ENCODE data around the gene FBXW9. TPM values are rescaled to one million over a fixed set of nuclear protein-coding genes. Genes with fewer than 3 reads are reported as not detected.

FBXW9 gene
- total and polyA plus RNA-seq, 2 of the 13 experiments (the other 11 are each of a cell fraction or from before 2014, with no cell fraction given): 5.7 to 6.1 TPM

- TF ChIP-seq ZNF710 (CRISPR knock-in tag; IDR thresholded peaks at IDR 0.05; ENCODE audit: borderline replicate concordance): 0 out of 2 replicates have a peak, but pooled peaks have one; percentile 46
- TF ChIP-seq HOXA3 (CRISPR knock-in tag; IDR thresholded peaks at IDR 0.05): 0 out of 2 replicates have a peak, but pooled peaks have one; percentile 13
- TF ChIP-seq ZNF543 (CRISPR knock-in tag; IDR thresholded peaks at IDR 0.05): 0 out of 2 replicates have a peak, but pooled peaks have one; percentile 17
- TF ChIP-seq IKZF5 (CRISPR knock-in tag; IDR thresholded peaks at IDR 0.05): peak; percentile 54; the same call in 1 of the 2 replicates
- TF ChIP-seq ZNF501 (CRISPR knock-in tag; IDR thresholded peaks at IDR 0.05): peak; percentile 77; the same call in 1 of the 2 replicates
- peak; percentile 25 for TF ChIP-seq ZNF407 (CRISPR knock-in tag; IDR thresholded peaks at IDR 0.05; ENCODE audit: not compliant biosample characterization)
- TF ChIP-seq SP2 (CRISPR knock-in tag; IDR thresholded peaks at IDR 0.05): 0 out of 2 replicates have a peak, but pooled peaks have one; percentile 44
- peak in 1 of 2 experiments; percentile 31; a peak in 2 of 4 replicates for TF ChIP-seq POLR2A (IDR thresholded peaks at IDR 0.05; ENCODE audit: insufficient read depth in 1 of 2, low read depth in 2 of 2, low read length in 2 of 2)
- TF ChIP-seq ZNF598 (CRISPR knock-in tag; IDR thresholded peaks at IDR 0.05; ENCODE audit: borderline replicate concordance): 0 out of 2 replicates have a peak, but pooled peaks have one; percentile 41
- no peak for TF ChIP-seq ZNF577 (CRISPR knock-in tag; IDR thresholded peaks at IDR 0.05; ENCODE audit: borderline replicate concordance, low read depth)
- TF ChIP-seq HNF1B (CRISPR knock-in tag; IDR thresholded peaks at IDR 0.05): peak; percentile 57; the same call in 1 of the 2 replicates
- peak; percentile 79 for TF ChIP-seq SP4 (CRISPR knock-in tag; IDR thresholded peaks at IDR 0.05)
- peak; percentile 77 for TF ChIP-seq AGO2 (optimal IDR thresholded peaks at IDR 0.05; ENCODE audit: low read depth, low read length)
Observed at GRCh38 chr19:12666265-12667048, 30.0 kb downstream of the FBXW9 start, which contains the start of the genes MAN2B1 and WDR83 (continued).
